Fibroblast of the aortic adventitia (primary cell): ENCODE measurements around the gene IGFL4. TPM values are rescaled to one million over a fixed set of nuclear protein-coding genes. Genes with fewer than 3 reads are reported as not detected.

Source experiments
- DNase-seq: peaks from one replicate; pipeline ENCODE4 v3.0.0-alpha.2; 2010; ENCODE audit warnings: low read depth
- H3K4me3 ChIP-seq: 2 replicates; pipeline ENCODE4 v1.5.1; 2011; ENCODE audit warnings: low read depth, mild to moderate bottlenecking, control low read depth, low read length, moderate library complexity
- CTCF ChIP-seq: IDR thresholded peaks from 2 replicates; pipeline ENCODE4 v1.5.1; 2011; ENCODE audit warnings: mild to moderate bottlenecking, low read length, control low read depth, inconsistent platforms; ENCODE audit not compliant: insufficient read depth
- total RNA-seq: library from RNA; depleted of rRNA; stranded (reverse); fragments of >200 nt; gene quantifications from 2 replicates; pipeline ENCODE4 v1.2.3, GENCODE V29; 2012; ENCODE audit warnings: low replicate concordance

The IGFL4 gene
- 0.27 and 0.74 TPM in 2 replicates for total RNA-seq

GRCh38 chr19:46040952-46041500 lies at the start of gene IGFL4:
Gene IGFL4 (minus strand): TSS chr19:46041002. CDS start chr19:46040962, 40 bp downstream.
- DNase-seq, result peak; percentile 51
- no peak within 1 kb of the TSS for H3K4me3 ChIP-seq
- no peak for TF ChIP-seq CTCF

GRCh38 chr19:46090444-46090843 lies 49.6 kb upstream of the IGFL4 start:
- H3K4me3 ChIP-seq, result no peak overlapping the region
- no peak for DNase-seq
- no peak for TF ChIP-seq CTCF

GRCh38 chr19:46089432-46089831 lies 48.6 kb upstream of the IGFL4 start:
- no peak for TF ChIP-seq CTCF
- no peak for DNase-seq
- H3K4me3 ChIP-seq, result no peak overlapping the region

GRCh38 chr19:46088101-46088500 lies 47.3 kb upstream of the IGFL4 start:
- TF ChIP-seq CTCF, result no peak
- H3K4me3 ChIP-seq, result no peak overlapping the region
- DNase-seq, result no peak

GRCh38 chr19:46085888-46086287 lies 45.1 kb upstream of the IGFL4 start:
- no peak for DNase-seq
- no peak for TF ChIP-seq CTCF

GRCh38 chr19:46082728-46083050 lies 41.9 kb upstream of the IGFL4 start:
- H3K4me3 ChIP-seq, result no peak overlapping the region
- no peak for TF ChIP-seq CTCF
- no peak for DNase-seq

More at GRCh38 chr19:46085888-46086287, 45.1 kb upstream of the IGFL4 start:
- H3K4me3 ChIP-seq, result no peak overlapping the region
